HepG2 (cell line): ENCODE data around the gene IGIP. TPM values are rescaled to one million over a fixed set of nuclear protein-coding genes. Genes with fewer than 3 reads are reported as not detected.

Source experiments
- FOXK2 ChIP-seq: fragments of 450-650 bp; IDR thresholded peaks from 2 replicates; pipeline ENCODE4 v1.6.1; 2016
- GPN1 ChIP-seq: sonication (generic); formaldehyde crosslinking; IDR thresholded peaks from 2 replicates; pipeline ENCODE4 v1.5.1; 2020; ENCODE audit warnings: missing genetic modification reagents, borderline replicate concordance
- PHF5A ChIP-seq: IDR thresholded peaks from one replicate; pipeline ENCODE4 v1.6.1; 2018; ENCODE audit warnings: low read depth, missing genetic modification reagents; ENCODE audit not compliant: unreplicated experiment
- SIX1 ChIP-seq: sonication (generic); formaldehyde crosslinking; IDR thresholded peaks from 2 replicates; pipeline ENCODE4 v1.4.0; 2020; ENCODE audit warnings: missing genetic modification reagents, borderline replicate concordance
- SOX6 ChIP-seq, 2 experiments: fragments of 450-650 bp in 1 of 2; sonication (generic) in 1 of 2; formaldehyde crosslinking in 1 of 2; IDR thresholded peaks; 2 replicates each; pipeline versions ENCODE4 v1.4.0 to v1.6.1; 2017 to 2020; ENCODE audit warnings: antibody characterized with exemption in 1 of 2, mild to moderate bottlenecking in 1 of 2, missing genetic modification reagents in 1 of 2
- ZFP62 ChIP-seq: sonication (generic); formaldehyde crosslinking; IDR thresholded peaks from 2 replicates; pipeline ENCODE4 v1.4.0; 2020; ENCODE audit warnings: missing genetic modification reagents
- ZNF382 ChIP-seq: sonication (generic); formaldehyde crosslinking; IDR thresholded peaks from 2 replicates; pipeline ENCODE4 v1.5.0; 2020; ENCODE audit warnings: missing genetic modification reagents, mild to moderate bottlenecking, borderline replicate concordance
- ZNF562 ChIP-seq: sonication (generic); formaldehyde crosslinking; IDR thresholded peaks from 2 replicates; pipeline ENCODE4 v1.8.0; 2022; ENCODE audit warnings: missing genetic modification reagents, borderline replicate concordance
- ZNF607 ChIP-seq: sonication (generic); formaldehyde crosslinking; IDR thresholded peaks from 2 replicates; pipeline ENCODE4 v1.5.1; 2020; ENCODE audit warnings: missing genetic modification reagents, mild to moderate bottlenecking, borderline replicate concordance
- polyA plus RNA-seq, 8 experiments: library from polyadenylated mRNA; depleted of rRNA in 3 of 8; stranded (reverse) in 7 of 8; unstranded in 1 of 8; fragments of >200 nt; fragmentation: Illumina TruSeq in 4 of 8; extraction: Trizol in 4 of 8; gene quantifications; 2 replicates each; pipeline versions ENCODE4 v1.2.1 to v1.2.3, GENCODE V29; 2011 to 2016; ENCODE audit warnings: low read depth in 4 of 8, missing spikeins in 1 of 8, mixed read lengths in 1 of 8; ENCODE audit not compliant: insufficient read depth in 1 of 8
- total RNA-seq, 5 experiments: library from RNA; depleted of rRNA; stranded (reverse); fragments of >200 nt; fragmentation: Illumina TruSeq; extraction: Trizol; gene quantifications; 2 replicates each; pipeline ENCODE4 v1.2.3, GENCODE V29; 2016; ENCODE audit warnings: low read depth in 1 of 5
- TF ChIP-seq, protein P1 (sequence below): sonication (generic); formaldehyde crosslinking; IDR thresholded peaks from one replicate; pipeline ENCODE4 v1.5.1; 2020; ENCODE audit warnings: mild to moderate bottlenecking, missing genetic modification reagents; ENCODE audit errors: not compliant biosample characterization
- TF ChIP-seq, protein P2 (sequence below): sonication (generic); formaldehyde crosslinking; IDR thresholded peaks from 2 replicates; pipeline ENCODE4 v1.5.1; 2020; ENCODE audit warnings: mild to moderate bottlenecking, missing genetic modification reagents, moderate library complexity
- TF ChIP-seq, protein P3 (sequence below): sonication (generic); formaldehyde crosslinking; IDR thresholded peaks from 2 replicates; pipeline ENCODE4 v1.4.0; 2020; ENCODE audit warnings: mild to moderate bottlenecking, missing genetic modification reagents
- TF ChIP-seq, protein P4 (sequence below): sonication (generic); formaldehyde crosslinking; IDR thresholded peaks from 2 replicates; pipeline ENCODE4 v1.4.0; 2020; ENCODE audit warnings: missing genetic modification reagents

IGIP gene
- total and polyA plus RNA-seq, 2 of the 13 experiments (the other 11 are each of a cell fraction or from before 2014, with no cell fraction given), result 1.7 to 2.1 TPM

DNA sequence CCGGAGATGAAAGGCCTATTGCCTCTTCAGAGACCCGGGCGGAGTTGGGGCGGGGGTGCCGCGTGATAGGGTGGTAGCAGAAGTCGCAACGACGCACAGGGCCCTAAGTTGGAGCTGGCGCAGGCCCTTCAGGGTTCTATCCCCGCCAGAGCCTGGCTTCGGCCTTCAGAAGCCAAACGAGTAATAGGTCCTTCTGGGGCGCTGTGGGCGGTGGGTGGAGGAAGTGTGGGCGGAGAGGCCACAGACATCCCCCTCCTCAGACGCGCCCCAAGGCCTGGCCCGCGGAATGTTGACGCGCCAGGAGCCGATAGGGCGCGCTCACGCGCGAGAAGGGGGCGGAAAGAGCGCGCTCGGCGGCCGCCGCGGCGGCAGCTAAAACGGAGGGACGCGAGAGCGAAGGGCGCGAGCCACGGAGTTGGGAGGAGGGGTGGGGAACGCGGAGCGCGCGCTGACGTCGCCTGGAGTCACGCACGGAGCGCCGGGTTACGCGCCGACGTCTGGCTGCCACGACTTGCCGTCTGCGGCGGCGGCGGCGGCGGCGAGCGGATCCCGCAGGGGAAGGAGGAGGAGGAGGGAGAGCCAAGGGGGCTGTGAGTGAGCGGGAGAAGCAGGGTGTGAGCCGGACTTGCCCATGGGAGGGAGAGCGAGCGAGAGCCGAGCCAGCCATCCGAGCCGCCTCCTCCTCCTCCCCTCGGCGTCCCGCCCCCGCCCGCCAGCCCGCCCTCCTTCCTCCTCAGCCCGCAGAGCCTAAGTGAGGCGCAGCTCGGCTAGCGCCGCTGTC lies 18.2 kb upstream of the IGIP start (continued):
- no peak for TF ChIP-seq ZNF562
- no peak for TF ChIP-seq FOXK2
- TF ChIP-seq ZNF382 (CRISPR knock-in tag), result no peak
- no peak for TF ChIP-seq ZFP62 (CRISPR knock-in tag)
- TF ChIP-seq, protein P1, sequence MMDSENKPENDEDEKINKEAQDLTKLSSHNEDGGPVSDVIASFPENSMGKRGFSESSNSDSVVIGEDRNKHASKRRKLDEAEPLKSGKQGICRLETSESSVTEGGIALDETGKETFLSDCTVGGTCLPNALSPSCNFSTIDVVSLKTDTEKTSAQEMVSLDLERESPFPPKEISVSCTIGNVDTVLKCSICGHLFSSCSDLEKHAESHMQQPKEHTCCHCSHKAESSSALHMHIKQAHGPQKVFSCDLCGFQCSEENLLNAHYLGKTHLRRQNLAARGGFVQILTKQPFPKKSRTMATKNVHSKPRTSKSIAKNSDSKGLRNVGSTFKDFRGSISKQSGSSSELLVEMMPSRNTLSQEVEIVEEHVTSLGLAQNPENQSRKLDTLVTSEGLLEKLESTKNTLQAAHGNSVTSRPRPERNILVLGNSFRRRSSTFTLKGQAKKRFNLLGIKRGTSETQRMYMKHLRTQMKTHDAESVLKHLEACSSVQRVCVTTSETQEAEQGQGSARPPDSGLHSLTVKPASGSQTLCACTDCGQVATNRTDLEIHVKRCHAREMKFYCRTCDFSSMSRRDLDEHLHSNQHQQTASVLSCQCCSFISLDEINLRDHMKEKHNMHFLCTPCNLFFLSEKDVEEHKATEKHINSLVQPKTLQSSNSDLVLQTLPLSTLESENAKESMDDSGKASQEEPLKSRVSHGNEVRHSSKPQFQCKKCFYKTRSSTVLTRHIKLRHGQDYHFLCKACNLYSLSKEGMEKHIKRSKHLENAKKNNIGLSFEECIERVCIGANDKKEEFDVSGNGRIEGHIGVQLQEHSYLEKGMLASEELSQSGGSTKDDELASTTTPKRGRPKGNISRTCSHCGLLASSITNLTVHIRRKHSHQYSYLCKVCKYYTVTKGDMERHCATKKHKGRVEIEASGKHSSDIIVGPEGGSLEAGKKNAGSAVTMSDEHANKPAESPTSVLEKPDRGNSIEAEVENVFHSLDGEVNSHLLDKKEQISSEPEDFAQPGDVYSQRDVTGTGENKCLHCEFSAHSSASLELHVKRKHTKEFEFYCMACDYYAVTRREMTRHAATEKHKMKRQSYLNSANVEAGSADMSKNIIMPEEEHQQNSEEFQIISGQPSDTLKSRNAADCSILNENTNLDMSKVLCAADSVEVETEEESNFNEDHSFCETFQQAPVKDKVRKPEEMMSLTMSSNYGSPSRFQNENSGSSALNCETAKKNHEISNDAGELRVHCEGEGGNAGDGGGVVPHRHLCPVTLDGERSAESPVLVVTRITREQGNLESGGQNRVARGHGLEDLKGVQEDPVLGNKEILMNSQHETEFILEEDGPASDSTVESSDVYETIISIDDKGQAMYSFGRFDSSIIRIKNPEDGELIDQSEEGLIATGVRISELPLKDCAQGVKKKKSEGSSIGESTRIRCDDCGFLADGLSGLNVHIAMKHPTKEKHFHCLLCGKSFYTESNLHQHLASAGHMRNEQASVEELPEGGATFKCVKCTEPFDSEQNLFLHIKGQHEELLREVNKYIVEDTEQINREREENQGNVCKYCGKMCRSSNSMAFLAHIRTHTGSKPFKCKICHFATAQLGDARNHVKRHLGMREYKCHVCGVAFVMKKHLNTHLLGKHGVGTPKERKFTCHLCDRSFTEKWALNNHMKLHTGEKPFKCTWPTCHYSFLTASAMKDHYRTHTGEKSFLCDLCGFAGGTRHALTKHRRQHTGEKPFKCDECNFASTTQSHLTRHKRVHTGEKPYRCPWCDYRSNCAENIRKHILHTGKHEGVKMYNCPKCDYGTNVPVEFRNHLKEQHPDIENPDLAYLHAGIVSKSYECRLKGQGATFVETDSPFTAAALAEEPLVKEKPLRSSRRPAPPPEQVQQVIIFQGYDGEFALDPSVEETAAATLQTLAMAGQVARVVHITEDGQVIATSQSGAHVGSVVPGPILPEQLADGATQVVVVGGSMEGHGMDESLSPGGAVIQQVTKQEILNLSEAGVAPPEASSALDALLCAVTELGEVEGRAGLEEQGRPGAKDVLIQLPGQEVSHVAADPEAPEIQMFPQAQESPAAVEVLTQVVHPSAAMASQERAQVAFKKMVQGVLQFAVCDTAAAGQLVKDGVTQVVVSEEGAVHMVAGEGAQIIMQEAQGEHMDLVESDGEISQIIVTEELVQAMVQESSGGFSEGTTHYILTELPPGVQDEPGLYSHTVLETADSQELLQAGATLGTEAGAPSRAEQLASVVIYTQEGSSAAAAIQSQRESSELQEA (CRISPR knock-in tag), result no peak
- TF ChIP-seq SOX6 (IDR thresholded peaks at IDR 0.05), result no peak
- peak; percentile 53 for TF ChIP-seq SOX6 (CRISPR knock-in tag; IDR thresholded peaks at IDR 0.05)
- no peak for TF ChIP-seq SIX1 (CRISPR knock-in tag)
- no peak for TF ChIP-seq GPN1 (CRISPR knock-in tag)
- TF ChIP-seq PHF5A (CRISPR knock-in tag), result no peak
- TF ChIP-seq, protein P2, sequence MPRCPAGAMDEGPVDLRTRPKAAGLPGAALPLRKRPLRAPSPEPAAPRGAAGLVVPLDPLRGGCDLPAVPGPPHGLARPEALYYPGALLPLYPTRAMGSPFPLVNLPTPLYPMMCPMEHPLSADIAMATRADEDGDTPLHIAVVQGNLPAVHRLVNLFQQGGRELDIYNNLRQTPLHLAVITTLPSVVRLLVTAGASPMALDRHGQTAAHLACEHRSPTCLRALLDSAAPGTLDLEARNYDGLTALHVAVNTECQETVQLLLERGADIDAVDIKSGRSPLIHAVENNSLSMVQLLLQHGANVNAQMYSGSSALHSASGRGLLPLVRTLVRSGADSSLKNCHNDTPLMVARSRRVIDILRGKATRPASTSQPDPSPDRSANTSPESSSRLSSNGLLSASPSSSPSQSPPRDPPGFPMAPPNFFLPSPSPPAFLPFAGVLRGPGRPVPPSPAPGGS (CRISPR knock-in tag), result 0 out of 2 replicates have a peak, but pooled peaks have one; percentile 62
- TF ChIP-seq, protein P3, sequence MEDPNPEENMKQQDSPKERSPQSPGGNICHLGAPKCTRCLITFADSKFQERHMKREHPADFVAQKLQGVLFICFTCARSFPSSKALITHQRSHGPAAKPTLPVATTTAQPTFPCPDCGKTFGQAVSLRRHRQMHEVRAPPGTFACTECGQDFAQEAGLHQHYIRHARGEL (CRISPR knock-in tag), result 0 out of 2 replicates have a peak, but pooled peaks have one; percentile 80
- TF ChIP-seq, protein P4, sequence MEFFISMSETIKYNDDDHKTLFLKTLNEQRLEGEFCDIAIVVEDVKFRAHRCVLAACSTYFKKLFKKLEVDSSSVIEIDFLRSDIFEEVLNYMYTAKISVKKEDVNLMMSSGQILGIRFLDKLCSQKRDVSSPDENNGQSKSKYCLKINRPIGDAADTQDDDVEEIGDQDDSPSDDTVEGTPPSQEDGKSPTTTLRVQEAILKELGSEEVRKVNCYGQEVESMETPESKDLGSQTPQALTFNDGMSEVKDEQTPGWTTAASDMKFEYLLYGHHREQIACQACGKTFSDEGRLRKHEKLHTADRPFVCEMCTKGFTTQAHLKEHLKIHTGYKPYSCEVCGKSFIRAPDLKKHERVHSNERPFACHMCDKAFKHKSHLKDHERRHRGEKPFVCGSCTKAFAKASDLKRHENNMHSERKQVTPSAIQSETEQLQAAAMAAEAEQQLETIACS (CRISPR knock-in tag), result peak; percentile 96
- TF ChIP-seq ZNF607 (CRISPR knock-in tag), result peak; percentile 79; the same call in 1 of the 2 replicates
